ENCODE data around the gene KRTAP10-1.
"Not testable (repeated sequence)": the region's sequence is repeated elsewhere in the genome, so short reads cannot be mapped to it uniquely, and the experiment has no call there.

KRTAP10-1 gene

DNA sequence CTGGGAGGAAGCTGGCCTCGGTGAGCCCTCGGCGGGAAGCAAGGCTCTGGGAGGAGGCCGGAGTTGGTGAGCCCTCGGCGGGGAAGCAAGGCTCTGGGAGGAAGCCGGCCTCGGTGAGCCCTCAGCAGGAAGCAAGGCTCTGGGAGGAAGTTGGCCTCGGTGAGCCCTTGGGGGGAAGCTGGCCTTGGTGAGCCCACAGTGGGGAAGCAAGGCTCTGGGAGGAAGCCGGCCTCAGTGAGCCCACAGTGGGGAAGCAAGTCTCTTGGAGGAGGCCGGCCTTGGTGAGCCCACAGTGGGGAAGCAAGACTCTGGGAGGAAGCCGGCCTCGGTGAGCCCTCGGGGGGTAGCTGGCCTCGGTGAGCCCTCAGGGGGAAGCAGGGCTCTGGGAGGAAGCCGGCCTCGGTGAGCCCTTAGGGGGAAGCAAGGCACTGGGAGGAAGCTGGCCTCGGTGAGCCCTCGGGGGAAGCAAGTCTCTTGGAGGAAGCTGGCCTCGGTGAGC is 36.0 kb downstream of the KRTAP10-1 start:
- Histone ChIP-seq H3K4me3 (ENCODE audit: insufficient read depth, low read length, poor library complexity, severe bottlenecking) (no peak overlapping the region), H3K79me2 (ENCODE audit: insufficient read depth, low read length) (no peaks in the 10 kb centered on the region), H3K27me3 (ENCODE audit: low read length) (no peaks in the 10 kb centered on the region), H3F3A (ENCODE audit: insufficient read depth) (no peaks in the 10 kb centered on the region), H3K9me2 (replicated peaks; ENCODE audit: insufficient read depth, low read length) (no peaks in the 10 kb centered on the region), H3K4me2 (ENCODE audit: low read depth, low read length, poor library complexity, severe bottlenecking) (no peak overlapping the region), H3K9ac (ENCODE audit: low read length) (no peak overlapping the region), H2AFZ (ENCODE audit: low read depth, low read length, severe bottlenecking) (no peak overlapping the region), H3K9me3 (ENCODE audit: insufficient read depth, low read length) (no peaks in the 10 kb centered on the region), H4K20me1 (ENCODE audit: low read depth, low read length) (no peaks in the 10 kb centered on the region), H3K36me3 (ENCODE audit: low read length) (no peaks in the 10 kb centered on the region), H3K27ac (ENCODE audit: low read depth, low read length) (no peak overlapping the region)
- TF ChIP-seq EZH2phosphoT487 (conservative IDR thresholded peaks at IDR 0.05; ENCODE audit: low read length) = no peak
- TF ChIP-seq, protein P1, sequence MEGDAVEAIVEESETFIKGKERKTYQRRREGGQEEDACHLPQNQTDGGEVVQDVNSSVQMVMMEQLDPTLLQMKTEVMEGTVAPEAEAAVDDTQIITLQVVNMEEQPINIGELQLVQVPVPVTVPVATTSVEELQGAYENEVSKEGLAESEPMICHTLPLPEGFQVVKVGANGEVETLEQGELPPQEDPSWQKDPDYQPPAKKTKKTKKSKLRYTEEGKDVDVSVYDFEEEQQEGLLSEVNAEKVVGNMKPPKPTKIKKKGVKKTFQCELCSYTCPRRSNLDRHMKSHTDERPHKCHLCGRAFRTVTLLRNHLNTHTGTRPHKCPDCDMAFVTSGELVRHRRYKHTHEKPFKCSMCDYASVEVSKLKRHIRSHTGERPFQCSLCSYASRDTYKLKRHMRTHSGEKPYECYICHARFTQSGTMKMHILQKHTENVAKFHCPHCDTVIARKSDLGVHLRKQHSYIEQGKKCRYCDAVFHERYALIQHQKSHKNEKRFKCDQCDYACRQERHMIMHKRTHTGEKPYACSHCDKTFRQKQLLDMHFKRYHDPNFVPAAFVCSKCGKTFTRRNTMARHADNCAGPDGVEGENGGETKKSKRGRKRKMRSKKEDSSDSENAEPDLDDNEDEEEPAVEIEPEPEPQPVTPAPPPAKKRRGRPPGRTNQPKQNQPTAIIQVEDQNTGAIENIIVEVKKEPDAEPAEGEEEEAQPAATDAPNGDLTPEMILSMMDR (IDR thresholded peaks at IDR 0.05; ENCODE audit: insufficient read depth, low read length, poor library complexity, severe bottlenecking) = no peak

DNA sequence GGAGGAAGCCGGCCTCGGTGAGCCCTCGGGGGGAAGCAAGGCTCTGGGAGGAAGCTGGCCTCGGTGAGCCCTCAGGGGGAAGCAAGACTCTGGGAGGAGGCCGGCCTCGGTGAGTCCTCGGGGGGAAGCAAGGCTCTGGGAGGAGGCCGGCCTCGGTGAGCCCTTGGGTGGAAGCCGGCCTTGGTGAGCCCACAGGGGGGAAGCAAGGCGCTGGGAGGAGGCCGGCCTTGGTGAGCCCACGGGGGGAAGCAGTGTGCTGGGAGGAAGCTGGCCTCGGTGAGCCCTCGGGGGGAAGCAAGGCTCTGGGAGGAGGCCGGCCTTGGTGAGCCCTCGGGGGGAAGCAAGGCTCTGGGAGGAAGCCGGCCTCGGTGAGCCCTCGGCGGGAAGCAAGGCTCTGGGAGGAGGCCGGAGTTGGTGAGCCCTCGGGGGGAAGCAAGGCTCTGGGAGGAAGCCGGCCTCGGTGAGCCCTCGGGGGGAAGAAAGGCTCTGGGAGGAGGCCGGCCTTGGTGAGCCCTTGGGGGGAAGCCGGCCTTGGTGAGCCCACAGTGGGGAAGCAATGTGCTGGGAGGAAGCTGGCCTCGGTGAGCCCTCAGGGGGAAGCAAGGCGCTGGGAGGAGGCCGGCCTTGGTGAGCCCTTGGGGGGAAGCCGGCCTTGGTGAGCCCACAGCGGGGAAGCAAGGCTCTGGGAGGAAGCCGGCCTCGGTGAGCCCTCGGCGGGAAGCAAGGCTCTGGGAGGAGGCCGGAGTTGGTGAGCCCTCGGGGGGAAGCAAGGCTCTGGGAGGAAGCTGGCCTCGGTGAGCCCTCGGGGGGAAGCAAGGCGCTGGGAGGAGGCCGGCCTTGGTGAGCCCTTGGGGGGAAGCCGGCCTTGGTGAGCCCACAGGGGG is 36.7 kb downstream of the KRTAP10-1 start:
- H3K9me3 ChIP-seq (ENCODE audit: insufficient read depth, low read length); H3K4me3 ChIP-seq (ENCODE audit: insufficient read depth, low read length, poor library complexity, severe bottlenecking); H3K27ac ChIP-seq (ENCODE audit: low read depth, low read length); H3K36me3 ChIP-seq (ENCODE audit: low read length); H3K79me2 ChIP-seq (ENCODE audit: insufficient read depth, low read length); H3K4me2 ChIP-seq (ENCODE audit: low read depth, low read length, poor library complexity, severe bottlenecking); H3K27me3 ChIP-seq (ENCODE audit: low read length); H3F3A ChIP-seq (ENCODE audit: insufficient read depth); H4K20me1 ChIP-seq (ENCODE audit: low read depth, low read length); H2AFZ ChIP-seq (ENCODE audit: low read depth, low read length, severe bottlenecking); H3K9ac ChIP-seq (ENCODE audit: low read length); H3K9me2 ChIP-seq (replicated peaks; ENCODE audit: insufficient read depth, low read length): not testable (repeated sequence)

DNA sequence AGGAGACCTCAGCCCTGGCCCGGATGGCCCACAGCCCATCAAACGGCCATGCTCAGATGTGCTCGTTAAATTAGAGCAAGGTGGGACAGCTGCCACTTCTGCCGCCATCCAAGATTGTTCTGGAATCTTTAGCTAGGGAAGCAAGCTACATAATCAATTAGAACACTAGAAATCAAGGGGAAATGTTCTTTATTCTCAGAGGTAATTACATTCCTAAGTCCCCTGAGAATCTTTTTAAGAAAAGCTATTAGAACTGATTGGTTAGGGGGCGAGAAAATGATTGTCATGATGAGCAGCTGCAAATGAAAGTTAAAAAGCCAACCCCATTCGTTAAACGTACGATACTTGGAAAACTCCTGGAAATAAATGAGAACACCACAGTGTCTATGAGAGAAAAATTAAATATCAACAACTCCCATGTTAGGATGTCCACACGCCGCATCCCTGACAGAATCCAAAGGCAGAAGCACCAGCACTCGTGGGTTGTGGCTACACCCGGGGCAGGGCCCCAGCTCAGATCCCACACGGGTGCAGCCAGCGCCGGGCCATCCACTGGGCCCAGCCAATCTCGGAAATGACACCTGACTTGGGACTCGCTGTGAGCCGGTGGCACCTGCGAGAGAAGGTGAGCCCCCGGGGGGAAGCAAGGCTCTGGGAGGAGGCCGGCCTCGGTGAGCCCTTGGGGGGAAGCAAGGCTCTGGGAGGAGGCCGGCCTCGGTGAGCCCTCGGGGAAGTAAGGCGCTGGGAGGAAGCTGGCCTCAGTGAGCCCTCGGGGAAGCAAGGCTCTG is 37.6 kb downstream of the KRTAP10-1 start:
- TF ChIP-seq, protein P1 (IDR thresholded peaks at IDR 0.05; ENCODE audit: insufficient read depth, low read length, poor library complexity, severe bottlenecking) = no peak
- TF ChIP-seq EZH2phosphoT487 (conservative IDR thresholded peaks at IDR 0.05; ENCODE audit: low read length) = no peak
- no peak overlapping the region for H3K27ac ChIP-seq (ENCODE audit: low read depth, low read length)
- no peaks in the 10 kb centered on the region for H3K79me2 ChIP-seq (ENCODE audit: insufficient read depth, low read length)
- H3F3A ChIP-seq (ENCODE audit: insufficient read depth) = no peaks in the 10 kb centered on the region
- H3K36me3 ChIP-seq (ENCODE audit: low read length) = no peaks in the 10 kb centered on the region
- no peak overlapping the region for H3K4me2 ChIP-seq (ENCODE audit: low read depth, low read length, poor library complexity, severe bottlenecking)
- no peaks in the 10 kb centered on the region for H3K9me3 ChIP-seq (ENCODE audit: insufficient read depth, low read length)
- no peak overlapping the region for H3K4me3 ChIP-seq (ENCODE audit: insufficient read depth, low read length, poor library complexity, severe bottlenecking)
- no peak overlapping the region for H3K9ac ChIP-seq (ENCODE audit: low read length)
- H3K27me3 ChIP-seq (ENCODE audit: low read length) = no peaks in the 10 kb centered on the region
- H4K20me1 ChIP-seq (ENCODE audit: low read depth, low read length) = no peaks in the 10 kb centered on the region
- H3K9me2 ChIP-seq (replicated peaks; ENCODE audit: insufficient read depth, low read length) = no peaks in the 10 kb centered on the region
- no peak overlapping the region for H2AFZ ChIP-seq (ENCODE audit: low read depth, low read length, severe bottlenecking)

All from SU-DHL-6 (cell line).